ENCODE data around the gene GPI. TPM values are rescaled to one million over a fixed set of nuclear protein-coding genes. Genes with fewer than 3 reads are reported as not detected.

The GPI gene
- total RNA-seq, 2 donors from 2014 or later = 106 to 188 TPM

DNA sequence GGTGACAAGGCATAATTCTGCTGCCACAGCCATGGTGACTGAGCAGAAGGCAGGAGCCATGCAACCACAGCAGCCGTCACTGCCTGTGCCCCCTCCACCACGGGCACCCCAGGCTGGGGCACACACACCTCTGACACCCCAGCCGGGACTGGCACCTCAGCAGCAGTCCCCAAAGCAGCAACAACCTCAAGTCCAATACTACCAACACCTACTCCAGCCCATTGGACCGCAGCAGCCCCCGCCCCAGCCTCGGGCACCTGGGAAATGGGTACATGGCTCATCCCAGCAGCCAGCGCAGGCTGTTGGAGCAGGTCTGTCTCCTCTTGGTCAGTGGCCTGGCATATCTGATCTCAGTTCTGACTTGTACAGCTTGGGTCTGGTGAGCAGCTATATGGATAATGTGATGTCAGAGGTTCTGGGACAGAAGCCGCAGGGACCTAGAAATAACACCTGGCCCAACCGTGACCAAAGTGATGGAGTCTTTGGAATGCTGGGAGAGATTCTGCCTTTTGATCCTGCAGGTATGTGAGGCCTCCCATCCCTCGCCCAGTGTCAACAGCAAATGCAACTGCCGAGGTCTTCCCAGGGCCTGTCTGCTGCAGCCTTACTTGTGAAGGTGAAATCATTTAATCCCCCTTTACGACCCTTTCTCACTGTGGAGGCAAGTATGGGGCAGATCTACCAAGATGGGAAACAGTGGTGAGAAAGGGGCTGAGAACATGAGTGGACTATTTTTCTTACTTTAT, 22.9 kb upstream of the GPI start:
- Histone ChIP-seq H3K27me3 (replicated peaks; ENCODE audit: insufficient read depth) (no peaks in the 10 kb centered on the region), H3K4me1 (replicated peaks) (no peaks in the 10 kb centered on the region), H3K36me3 (no peaks in the 10 kb centered on the region), H3K9me3 (no peaks in the 10 kb centered on the region), H3K27ac (no peak overlapping the region), H3K4me3 (no peak overlapping the region)
- 88% methylated on average over 12 of the region's 12 CpGs for WGBS
- no peak for DNase-seq (ENCODE audit: low spot score)
- intact Hi-C loops (cut with DNase I) = no loop called here
- TF ChIP-seq POLR2AphosphoS5 (IDR thresholded peaks at IDR 0.05) (no peak), POLR2A (IDR thresholded peaks at IDR 0.05) (no peak)
- TF ChIP-seq, protein P1, sequence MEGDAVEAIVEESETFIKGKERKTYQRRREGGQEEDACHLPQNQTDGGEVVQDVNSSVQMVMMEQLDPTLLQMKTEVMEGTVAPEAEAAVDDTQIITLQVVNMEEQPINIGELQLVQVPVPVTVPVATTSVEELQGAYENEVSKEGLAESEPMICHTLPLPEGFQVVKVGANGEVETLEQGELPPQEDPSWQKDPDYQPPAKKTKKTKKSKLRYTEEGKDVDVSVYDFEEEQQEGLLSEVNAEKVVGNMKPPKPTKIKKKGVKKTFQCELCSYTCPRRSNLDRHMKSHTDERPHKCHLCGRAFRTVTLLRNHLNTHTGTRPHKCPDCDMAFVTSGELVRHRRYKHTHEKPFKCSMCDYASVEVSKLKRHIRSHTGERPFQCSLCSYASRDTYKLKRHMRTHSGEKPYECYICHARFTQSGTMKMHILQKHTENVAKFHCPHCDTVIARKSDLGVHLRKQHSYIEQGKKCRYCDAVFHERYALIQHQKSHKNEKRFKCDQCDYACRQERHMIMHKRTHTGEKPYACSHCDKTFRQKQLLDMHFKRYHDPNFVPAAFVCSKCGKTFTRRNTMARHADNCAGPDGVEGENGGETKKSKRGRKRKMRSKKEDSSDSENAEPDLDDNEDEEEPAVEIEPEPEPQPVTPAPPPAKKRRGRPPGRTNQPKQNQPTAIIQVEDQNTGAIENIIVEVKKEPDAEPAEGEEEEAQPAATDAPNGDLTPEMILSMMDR (IDR thresholded peaks at IDR 0.05) = no peak

DNA sequence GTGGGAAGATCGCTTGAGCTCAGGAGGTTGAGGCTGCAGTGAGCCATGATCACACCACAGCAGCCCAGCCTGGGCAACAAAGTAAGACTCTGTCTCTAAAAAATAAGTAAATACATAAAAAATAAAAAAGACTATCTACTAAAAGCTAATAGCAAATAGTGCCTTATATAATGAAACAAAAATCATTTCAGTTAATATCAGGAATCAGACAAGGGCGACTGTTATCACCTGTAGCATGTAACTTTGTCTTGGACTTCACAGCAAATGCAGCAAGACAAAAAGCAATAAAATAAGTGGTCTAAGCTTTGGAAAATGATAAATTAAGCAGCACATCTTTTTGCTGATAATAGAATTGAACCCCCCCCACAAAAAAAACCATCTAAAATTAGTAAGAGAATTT, 21.2 kb upstream of the GPI start:
- Histone ChIP-seq H3K27me3 (replicated peaks; ENCODE audit: insufficient read depth) (no peaks in the 10 kb centered on the region), H3K9me3 (no peaks in the 10 kb centered on the region), H3K4me1 (replicated peaks) (no peaks in the 10 kb centered on the region), H3K36me3 (no peaks in the 10 kb centered on the region), H3K4me3 (no peak overlapping the region), H3K27ac (no peak overlapping the region)
- TF ChIP-seq POLR2A (IDR thresholded peaks at IDR 0.05) (no peak), POLR2AphosphoS5 (IDR thresholded peaks at IDR 0.05) (no peak)
- TF ChIP-seq, protein P1 (IDR thresholded peaks at IDR 0.05) = no peak
- 95% methylated on average over 2 of the region's 2 CpGs for WGBS
- no peak for DNase-seq (ENCODE audit: low spot score)
- intact Hi-C loops (cut with DNase I) = no loop called here

- TF ChIP-seq, protein P1 (IDR thresholded peaks at IDR 0.05) = peak; percentile 18 to 78 (median 64)
- TF ChIP-seq POLR2AphosphoS5 (IDR thresholded peaks at IDR 0.05) (peak; percentile 36), POLR2A (IDR thresholded peaks at IDR 0.05) (no peak)
- 42% methylated on average over 7 of the region's 7 CpGs for WGBS
- Histone ChIP-seq H3K27me3 (replicated peaks; ENCODE audit: insufficient read depth) (no peaks in the 10 kb centered on the region), H3K36me3 (no peaks in the 10 kb centered on the region), H3K9me3 (no peaks in the 10 kb centered on the region), H3K27ac (no peak overlapping the region), H3K4me1 (replicated peaks) (no peaks in the 10 kb centered on the region), H3K4me3 (no peak overlapping the region)
- peak; percentile 63 for DNase-seq (ENCODE audit: low spot score)
- intact Hi-C loops (cut with DNase I) = no loop called here
These were observed 19.0 kb upstream of the GPI start for GRCh38 chr19:34345947-34346351.

DNA sequence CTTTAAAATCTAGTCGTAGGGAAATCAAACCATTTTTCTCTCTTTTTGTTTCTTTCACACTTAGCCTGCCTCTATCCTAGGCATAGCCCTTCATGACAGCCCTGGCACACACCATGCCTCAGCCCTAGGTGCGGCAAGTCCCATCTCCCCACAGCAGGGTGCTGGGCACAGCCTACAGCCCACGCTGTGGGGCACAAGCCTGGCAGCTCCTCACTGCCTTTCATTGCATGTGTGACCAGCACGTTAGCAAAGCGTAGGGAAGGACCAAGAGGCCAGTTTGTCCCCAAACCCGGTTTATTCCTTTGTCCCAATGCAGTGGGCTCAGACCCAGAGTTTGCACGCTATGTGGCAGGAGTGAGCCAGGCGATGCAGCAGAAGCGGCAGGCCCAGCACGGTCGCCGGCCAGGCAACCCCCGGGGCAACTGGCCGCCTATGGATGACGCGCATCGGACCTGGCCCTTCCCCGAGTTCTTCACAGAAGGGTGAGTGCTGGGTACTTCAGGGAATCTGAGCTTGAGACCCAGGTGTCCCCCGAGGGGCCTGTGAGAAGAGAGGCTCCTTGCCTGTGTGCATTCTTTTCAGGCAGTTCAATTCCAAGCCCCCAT, 17.3 kb upstream of the GPI start:
- Histone ChIP-seq H3K9me3 (no peaks in the 10 kb centered on the region), H3K4me3 (no peak overlapping the region), H3K27me3 (replicated peaks; ENCODE audit: insufficient read depth) (no peaks in the 10 kb centered on the region), H3K27ac (no peak overlapping the region), H3K4me1 (replicated peaks) (no peaks in the 10 kb centered on the region), H3K36me3 (no peaks in the 10 kb centered on the region)
- intact Hi-C loops (cut with DNase I) = no loop called here
- TF ChIP-seq, protein P1 (IDR thresholded peaks at IDR 0.05) = no peak
- no peak for TF ChIP-seq POLR2AphosphoS5 (IDR thresholded peaks at IDR 0.05)
- no peak for TF ChIP-seq POLR2A (IDR thresholded peaks at IDR 0.05)
- 91% methylated on average over 8 of the region's 19 CpGs for WGBS
- no peak for DNase-seq (ENCODE audit: low spot score)
